ENCODE results near the gene PLOD1.

GRCh38 chr1:11948822-11949458 lies 14.4 kb downstream of the PLOD1 start:
- no peak for TF ChIP-seq CTCF (conservative IDR thresholded peaks at IDR 0.05 in 1 of 2, IDR thresholded peaks at IDR 0.05 in 1 of 2; ENCODE audit: low read depth in 1 of 2, low read length in 2 of 2)
- TF ChIP-seq EZH2 (IDR thresholded peaks at IDR 0.05; ENCODE audit: low read length, missing control alignments) = no peak
